ENCODE measurements around the gene STXBP6.

Gene STXBP6

GRCh38 chr14:24911324-24912109 is 138.4 kb downstream of the STXBP6 start:
- DNase-seq = no peak

GRCh38 chr14:24910408-24910986 is 139.4 kb downstream of the STXBP6 start:
- no peak for DNase-seq

- no peak for DNase-seq
Observed at GRCh38 chr14:24909523-24910302, 140.2 kb downstream of the STXBP6 start.

GRCh38 chr14:24908592-24909236 is 141.2 kb downstream of the STXBP6 start:
- no peak for DNase-seq

- DNase-seq = no peak
Observed at GRCh38 chr14:24904533-24904932, 145.4 kb downstream of the STXBP6 start.

- no peak for DNase-seq
Observed at GRCh38 chr14:24903337-24903736, 146.6 kb downstream of the STXBP6 start.

GRCh38 chr14:24900269-24901100 is 149.5 kb downstream of the STXBP6 start:
- DNase-seq = no peak

GRCh38 chr14:24897793-24898192 is 152.2 kb downstream of the STXBP6 start:
- no peak for DNase-seq

GRCh38 chr14:24895622-24896021 is 154.3 kb downstream of the STXBP6 start:
- DNase-seq = no peak

GRCh38 chr14:24895243-24895583 is 154.7 kb downstream of the STXBP6 start:
- no peak for DNase-seq

- no peak for DNase-seq
Observed at GRCh38 chr14:24894583-24895242, 155.2 kb downstream of the STXBP6 start.

GRCh38 chr14:24892497-24893051 is 157.4 kb downstream of the STXBP6 start:
- DNase-seq = no peak

GRCh38 chr14:24891987-24892496 is 157.9 kb downstream of the STXBP6 start:
- no peak for DNase-seq

GRCh38 chr14:24890716-24891115 is 159.2 kb downstream of the STXBP6 start:
- no peak for DNase-seq

GRCh38 chr14:24889843-24890242 is 160.1 kb downstream of the STXBP6 start:
- DNase-seq = no peak

GRCh38 chr14:24888532-24888931 is 161.4 kb downstream of the STXBP6 start:
- no peak for DNase-seq

- DNase-seq = no peak
Observed at GRCh38 chr14:24887623-24888304, 162.2 kb downstream of the STXBP6 start.

GRCh38 chr14:24885410-24885913 is 164.5 kb downstream of the STXBP6 start:
- no peak for DNase-seq

GRCh38 chr14:24883576-24883975 is 166.4 kb downstream of the STXBP6 start:
- no peak for DNase-seq

- DNase-seq = no peak
Observed at GRCh38 chr14:24881116-24881893, 168.6 kb downstream of the STXBP6 start.
